HG03025 (cell line): ENCODE data around the gene ZNF385B.

Source experiments
- ATAC-seq: cut with Tn5 transposase; IDR thresholded peaks from one replicate; pipeline ENCODE4 v1.9.1; 2021; ENCODE audit warnings: mild to moderate bottlenecking, moderate library complexity; ENCODE audit not compliant: unreplicated experiment, low FRiP score

Gene ZNF385B

DNA sequence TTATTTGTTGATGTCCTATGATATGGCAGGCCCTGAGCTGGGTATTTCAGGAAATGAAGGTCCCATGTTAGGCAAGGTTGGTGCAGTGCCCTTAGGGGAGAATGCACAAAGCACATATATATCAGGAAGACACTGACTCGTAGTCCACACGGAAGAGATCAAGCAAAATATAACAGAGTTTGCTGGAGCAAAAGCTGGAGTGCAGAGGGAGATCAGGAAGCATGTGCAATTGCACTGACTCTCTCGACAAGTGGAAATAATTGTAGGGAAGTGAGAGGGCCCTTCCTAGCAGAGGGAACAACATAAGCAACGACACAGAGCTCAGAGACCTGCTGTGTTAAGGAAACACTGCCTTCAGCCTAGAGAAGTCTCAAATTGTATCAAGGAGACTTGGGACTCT, 4.2 kb downstream of the ZNF385B start:
- ATAC-seq = no peak

DNA sequence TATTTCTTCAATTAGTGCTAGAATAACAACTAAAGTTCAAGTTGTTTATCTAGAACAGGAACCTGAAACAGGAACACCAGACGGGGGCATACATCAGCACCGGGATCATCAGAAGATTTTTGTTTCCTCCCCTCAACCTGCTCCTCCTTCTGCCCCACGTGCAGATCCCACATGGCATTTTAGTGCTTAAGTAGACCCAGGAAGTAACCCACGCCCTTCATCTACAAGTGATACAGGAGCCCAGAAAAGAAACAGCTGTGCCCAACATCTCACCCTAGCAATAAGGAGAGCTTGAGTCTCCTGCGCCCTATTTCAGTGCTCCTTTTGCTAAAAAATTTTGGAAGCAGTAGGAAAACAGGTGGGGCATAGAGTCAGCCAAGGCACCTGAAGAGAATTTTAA, 5.2 kb downstream of the ZNF385B start:
- no peak for ATAC-seq

DNA sequence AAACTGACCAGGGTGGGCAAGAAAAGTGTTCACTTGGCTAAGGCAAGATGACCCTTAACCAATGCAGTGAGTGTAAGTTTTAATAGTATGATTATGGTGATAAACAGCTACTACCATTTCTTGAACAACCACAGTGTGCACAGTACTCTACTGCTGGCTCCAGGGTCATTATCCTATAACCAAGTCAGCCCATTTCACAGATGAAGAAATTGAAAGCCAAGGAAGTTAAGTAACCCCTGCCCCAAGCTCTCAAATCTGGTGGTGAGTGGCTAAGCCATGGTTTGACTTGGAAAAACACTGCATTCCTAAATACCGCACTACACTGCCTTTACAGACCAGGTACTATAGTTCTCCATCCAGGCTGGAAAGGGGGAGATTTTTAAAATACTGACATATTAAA, 5.7 kb downstream of the ZNF385B start:
- ATAC-seq = no peak

DNA sequence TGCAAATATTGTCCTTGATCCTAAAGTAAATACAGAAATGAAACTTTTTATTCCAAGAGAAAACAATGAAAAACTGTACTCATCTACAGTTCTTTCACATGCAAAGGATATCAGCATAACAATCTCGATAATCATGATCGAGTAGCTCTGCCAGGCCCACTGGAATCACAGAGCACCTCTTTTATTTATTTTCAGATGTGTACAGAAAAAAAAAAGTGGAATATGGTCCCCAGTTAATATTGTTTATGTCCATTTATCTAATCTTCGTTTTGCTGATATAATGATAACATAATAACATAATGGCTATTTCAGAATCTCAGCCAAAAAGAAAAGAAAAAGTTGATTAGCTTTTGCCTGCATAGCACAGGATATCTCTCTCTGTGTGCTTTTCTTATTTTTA, 6.5 kb downstream of the ZNF385B start:
- no peak for ATAC-seq

DNA sequence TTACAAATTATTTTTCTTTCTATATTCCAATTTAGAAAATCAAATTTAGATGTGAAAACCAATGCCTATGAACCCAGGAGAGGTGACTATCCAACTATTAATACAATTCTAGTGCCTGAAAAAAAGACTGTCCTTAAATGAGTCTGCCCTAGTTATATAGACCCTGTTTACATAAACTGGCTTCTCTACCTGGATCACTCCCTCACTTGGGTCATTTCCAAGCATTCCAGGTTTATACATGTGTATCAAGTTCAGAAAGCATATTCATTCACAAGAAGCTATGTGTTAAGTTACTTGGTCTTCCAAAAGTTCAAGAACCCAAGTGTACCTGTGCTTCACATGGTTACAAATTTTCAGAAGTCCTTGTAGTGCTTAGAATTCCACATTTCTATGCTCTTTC, 8.3 kb downstream of the ZNF385B start:
- ATAC-seq = no peak

DNA sequence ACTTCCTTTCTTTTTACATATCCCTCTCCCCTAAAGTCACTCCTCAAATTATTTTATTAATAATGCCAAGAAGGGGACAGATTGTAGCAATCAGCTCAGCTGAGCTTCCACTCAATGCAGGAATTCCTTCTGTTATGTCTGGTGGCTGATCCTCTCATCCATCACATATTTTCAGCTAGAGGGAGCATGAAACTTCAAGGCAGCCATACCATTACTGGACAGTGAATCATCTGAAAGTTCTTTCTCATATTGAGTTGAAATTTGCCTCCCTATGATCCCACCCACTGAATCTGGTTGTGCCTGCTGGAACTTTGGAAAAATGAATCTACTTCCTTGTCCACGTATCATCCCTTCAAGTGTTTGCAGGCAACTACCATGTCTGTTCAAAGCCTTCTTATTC, 11.2 kb downstream of the ZNF385B start:
- ATAC-seq = no peak

DNA sequence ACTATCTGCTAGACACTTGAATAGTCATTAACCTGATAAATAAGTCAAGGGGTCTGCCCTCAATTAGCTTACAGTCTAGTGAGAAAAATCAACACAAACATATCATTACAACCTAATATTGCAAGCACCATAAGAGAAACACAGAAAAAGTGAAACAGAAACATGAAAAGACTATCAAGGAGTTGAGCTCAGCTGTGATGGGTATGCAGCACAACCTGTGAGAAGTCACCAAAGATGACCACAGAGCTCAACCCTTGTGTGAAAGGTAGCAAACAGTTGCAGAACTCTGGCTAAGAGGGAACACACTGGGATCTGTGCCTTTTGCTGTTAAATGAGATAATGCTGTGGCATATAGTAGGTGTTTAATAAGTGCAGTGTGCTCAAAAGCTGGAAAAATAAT, 11.7 kb downstream of the ZNF385B start:
- ATAC-seq = no peak

DNA sequence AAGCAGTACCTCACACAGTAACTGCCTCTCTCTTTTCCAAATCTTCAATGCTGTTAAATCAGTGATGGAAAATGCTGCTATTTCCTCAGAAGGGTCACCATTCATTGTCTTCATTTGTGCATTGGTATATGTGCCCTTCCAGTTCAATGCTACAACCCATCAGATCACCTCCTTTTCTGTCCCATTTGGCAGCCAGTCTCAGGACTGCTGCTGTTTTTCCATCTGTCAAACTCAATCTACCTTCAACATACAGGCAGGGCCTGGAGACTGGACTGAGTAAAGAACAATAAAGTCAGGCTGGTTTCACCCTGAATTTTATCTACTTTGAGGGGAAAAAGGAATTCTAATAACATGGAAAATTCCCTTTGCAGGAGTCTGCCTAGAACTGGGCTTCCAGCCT, 17.9 kb downstream of the ZNF385B start:
- ATAC-seq = no peak

DNA sequence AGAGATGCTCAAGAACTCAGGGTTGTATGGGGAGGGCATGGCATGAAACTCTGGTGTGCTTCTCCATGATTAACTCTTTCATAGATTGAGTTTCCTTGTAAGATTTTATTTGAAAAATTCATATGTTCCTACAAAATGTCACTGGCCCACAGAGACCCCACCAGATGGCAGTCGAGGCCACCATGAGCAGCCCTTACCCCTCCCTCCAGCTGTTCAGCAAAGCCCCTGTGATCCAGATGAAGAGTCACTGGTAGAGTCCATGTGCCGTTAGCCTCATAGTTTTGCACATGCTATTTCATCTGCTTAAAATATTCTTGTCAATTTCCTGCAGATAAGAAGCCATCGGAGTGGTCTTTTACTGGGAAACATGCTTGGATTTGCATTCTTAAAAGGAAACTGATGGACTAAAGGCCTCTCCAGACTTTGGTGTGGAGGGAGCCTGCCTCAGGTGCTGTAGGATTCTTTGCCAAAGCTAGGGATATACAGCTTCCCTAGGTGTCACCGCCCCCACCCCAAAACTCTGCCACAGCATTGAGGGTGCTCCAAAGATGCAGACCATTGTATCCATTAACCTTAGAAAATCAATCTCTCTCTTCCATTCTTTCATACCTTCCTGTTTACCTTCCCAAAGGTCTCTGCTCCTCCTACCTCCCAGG, 18.8 kb downstream of the ZNF385B start:
- no peak for ATAC-seq

DNA sequence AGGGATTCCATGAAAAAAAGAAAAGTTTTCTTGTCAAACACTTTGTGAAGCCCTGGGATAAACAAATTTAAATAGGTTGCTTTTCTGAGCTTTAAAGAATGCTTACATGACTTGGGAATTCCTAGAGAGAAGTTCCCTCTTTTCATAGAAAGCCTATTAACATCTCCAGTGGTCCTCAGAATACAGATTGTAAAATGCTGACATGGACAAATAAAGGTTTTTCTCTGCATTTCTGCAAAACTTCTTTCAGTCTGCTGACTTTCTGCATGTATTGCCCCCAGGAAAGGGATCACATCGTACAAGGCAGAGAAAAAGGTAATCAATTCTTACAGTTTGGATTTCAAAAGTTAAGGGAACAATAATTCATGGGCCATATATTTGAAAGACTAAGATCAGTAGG, 20.6 kb downstream of the ZNF385B start:
- ATAC-seq = no peak

DNA sequence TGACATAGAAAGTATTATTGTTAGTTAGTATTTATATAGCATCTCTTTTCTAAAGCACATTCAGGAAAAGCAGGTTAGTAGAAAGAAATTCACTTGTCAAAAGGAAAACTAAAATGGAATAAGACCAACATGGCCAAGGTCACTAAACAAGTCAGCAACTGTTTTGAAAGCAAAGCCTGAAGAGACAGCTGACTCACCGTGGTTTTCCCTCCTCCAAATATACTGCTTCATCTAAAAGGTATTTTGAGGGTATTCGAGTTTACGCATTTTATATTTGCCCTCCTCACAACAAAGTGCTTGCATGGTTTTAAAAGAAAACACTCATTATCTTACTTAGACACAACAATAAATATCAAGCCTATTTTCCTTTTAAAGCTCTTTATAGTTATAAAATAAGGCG, 24.0 kb downstream of the ZNF385B start:
- no peak for ATAC-seq

DNA sequence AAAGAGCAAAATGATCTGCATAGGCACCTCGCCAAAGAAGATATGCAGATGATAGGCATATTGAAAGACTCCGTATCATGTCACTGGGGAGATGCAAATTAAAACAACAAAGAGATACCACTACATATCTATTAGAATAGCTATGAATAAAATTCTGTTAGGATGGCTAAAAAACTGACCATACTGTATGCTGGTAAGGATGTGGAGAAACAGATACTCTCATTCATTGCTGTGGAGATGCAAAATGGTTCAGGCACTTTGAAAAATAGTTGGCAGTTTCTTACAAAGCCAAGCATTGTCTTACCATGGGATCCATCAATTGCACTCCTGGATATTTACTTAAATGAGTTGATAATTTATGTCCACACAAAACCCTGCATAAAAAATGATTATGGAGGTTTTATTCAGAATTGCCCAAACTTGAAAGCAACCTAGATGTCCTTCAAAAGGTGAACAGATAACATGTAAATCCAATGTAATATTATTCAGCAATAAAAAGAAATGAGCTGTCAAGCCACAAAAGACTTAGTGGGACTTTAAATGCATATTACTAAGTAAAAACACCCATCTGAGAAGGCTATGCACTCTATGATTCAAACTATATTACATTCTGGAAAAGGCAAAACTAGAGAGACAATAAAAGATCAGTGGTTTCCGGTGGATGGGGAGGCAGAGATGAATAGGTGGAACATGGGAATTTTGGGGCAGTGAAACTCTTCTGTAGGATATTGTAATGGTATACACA, 31.2 kb downstream of the ZNF385B start:
- ATAC-seq = no peak

DNA sequence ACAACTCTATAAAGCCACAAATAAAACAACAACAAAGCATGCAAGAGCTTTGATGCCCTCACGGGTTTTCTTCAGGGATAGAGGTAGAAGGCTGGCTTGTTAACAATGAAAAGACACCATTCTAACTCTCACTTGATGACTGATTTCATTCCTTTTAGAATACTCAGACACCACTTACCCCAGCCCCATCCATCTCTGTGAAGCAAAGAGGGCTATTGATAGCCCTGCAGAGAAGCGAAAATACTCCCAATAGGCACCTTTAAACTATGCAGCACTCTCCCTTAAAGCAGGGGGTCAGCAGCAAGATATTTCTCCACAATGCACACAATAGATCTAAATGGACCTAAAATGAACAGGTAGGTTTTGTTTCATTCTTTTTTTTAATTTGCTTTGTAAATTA, 35.1 kb downstream of the ZNF385B start:
- ATAC-seq = no peak

DNA sequence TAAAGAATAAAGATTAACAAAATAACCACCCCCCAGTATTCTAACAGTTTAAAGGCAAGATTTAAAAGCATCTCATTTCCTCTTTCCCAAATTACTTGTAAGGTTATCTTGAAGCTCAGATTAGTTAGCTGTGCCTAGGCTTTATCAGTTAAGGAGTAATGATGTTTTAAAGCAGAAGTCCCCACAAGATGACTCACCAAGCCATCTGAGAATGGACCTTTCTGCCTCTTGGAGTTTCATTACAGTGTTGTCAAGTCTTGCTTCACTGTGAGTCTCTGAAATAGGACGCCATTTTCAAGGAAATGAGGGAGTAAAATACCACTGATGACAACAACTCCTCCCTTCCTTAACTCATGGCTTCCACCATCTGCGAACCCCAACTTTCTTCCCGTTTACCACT, 35.9 kb downstream of the ZNF385B start:
- no peak for ATAC-seq

DNA sequence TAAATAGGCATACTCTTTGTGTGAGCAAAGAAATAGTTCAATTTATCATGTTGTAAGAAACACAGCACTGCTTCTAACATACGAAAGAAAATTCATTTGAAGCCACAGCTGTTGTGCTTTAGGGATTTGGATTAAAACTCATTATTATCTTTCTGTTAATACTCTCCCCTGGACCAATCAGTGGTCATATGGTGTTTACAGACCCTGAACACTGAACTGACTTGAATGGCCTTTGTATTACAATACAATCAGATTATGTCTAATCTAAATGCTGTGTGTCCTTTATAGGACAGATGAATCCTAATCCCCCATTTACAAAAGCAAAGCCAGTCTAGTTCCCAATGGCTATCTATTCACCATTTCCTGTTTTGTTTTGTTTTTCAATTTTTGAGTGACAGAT, 36.5 kb downstream of the ZNF385B start:
- no peak for ATAC-seq

DNA sequence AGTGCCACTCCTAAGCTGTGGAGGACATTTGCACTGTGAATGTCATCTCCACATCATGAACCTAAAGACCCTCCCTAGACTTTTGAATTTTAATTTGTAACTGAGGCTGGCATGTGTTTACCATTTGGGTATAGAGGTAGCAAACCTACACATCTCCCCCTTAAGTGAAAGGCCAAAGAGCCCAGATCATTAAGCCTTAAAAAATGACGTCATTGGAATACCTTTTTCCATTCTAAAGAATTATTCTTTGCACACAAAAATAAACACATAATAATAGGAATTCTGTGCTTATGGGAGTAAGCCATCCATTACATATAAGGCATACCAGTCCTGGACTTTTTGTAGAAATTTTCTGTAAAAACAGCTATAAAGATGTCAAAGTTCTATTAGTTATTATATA, 38.9 kb downstream of the ZNF385B start:
- ATAC-seq = no peak

DNA sequence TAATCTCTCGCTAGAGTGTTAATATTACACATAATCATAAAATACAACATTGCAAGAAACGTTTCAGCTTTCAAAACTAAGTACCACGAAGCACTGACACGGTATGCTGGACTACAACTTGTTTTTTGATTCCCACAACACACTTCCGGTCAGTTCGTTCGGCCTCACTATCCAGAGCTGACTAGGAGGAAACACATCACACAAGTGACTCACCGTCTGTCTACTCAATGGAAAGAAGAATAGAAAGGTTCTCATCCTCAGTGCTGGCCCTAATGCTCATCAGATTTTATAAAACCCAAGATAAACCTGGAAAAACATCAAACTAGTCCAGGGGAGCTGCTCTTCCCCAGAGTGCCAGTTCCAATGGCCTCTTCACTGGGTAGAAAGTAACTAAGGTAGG, 42.9 kb downstream of the ZNF385B start:
- ATAC-seq = no peak

DNA sequence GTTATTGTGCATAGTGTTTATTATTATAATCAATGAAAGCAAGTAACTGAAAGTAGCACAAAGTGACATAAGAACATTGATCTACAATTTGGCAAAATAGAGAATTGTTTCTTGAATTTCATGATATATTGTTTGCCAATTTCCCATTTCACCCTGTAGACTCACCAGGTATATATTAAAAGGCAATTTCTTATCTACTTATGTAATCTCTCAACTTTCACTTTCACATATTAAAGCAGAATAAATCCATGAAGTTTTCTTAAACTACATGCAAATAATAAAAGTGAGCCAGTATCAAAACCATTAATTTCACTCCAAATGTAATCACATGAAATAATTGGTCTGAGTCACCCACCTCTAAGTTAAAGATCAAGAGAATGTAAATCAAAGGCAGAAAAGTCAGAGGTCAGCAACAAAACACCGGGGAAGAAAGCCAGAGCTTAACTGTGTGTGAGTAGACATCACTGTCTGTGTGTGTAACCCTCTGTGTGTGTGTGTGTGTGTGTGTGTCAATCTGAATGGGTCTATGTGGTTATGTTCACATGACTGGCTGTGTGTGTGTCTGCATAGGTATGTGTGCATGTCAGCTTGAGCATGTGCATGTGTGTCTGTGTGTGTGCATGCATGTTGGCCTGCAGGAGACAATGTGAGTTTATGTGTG, 44.1 kb downstream of the ZNF385B start:
- no peak for ATAC-seq

DNA sequence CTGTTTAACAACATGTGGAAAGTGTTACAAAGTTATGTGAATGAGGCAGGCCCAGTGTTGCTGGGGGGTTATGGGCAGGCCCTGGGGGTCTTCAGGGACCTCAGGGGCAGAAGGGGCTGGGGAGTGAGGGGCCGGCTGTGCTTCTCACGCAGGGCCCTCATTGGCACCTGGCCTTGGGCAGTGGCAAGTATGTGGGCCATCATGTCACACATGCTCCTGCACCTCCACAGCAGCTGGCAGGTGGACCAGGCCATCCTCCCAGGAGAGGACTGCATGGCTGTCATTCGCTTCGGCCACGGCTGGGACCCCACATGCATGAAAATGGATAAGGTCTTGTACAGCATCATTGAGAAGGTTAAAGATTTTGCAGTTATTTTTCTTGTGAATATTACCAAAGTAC, 47.4 kb downstream of the ZNF385B start:
- ATAC-seq = no peak

DNA sequence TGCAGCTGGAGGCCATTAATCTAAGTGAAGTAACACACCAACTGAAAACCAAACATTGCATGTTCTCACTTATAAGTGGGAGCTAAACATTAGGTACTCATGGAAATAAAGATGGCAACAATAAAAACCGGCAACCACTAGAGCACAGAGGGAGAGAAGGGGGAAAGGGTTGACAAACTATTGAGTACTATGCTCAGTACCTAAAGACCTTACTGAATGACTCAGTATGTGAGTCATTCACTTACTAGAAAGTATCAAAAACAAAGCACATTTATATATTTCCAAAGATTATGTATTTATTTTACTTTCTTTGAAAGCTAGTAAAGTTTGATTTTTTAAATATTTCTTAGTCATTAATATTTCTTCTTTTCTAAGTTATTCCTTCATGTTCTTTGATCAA, 48.9 kb downstream of the ZNF385B start:
- ATAC-seq = no peak

DNA sequence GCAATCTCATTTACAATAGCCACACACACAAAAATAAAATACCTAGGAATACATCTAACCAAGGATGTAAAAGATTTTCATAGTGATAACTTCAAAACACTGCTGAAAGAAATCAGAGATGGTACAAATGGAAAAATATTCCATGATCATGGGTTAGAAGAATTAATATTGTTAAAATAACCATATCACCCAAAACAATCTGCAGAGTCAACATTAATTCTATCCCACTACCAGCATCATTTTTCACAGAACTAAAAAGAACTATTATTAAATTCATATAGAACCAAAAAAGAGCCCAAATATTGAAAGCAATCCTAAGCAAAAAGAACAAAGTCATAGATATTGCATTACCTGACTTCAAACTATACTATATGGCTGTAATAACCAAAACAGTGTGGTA, 50.4 kb downstream of the ZNF385B start:
- ATAC-seq = no peak

DNA sequence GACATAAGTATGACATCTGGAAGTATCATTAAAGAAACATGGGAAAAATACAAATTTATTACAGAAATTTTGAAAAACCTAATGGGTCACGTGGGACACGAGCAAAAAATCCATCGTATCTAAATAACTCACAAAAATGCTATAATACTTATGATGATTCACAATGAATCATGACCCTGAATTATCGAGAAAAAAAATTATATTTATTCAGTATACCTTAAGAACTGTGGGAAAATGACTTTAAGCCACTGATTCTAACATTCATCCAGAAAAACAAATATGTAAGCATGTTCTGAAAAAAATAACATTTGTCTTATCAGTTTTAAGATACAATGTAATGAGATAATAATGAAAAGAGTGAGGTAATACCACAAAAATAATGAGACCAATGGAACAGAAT, 51.8 kb downstream of the ZNF385B start:
- no peak for ATAC-seq
